T-helper 2 cell treated with Interferon-gamma antibody and Interleukin-4, amounts not matched to agents 5 μg/mL and 100 μg/mL, for 36 hours (primary cell): ENCODE data around the gene CEP41.

Experiments
- DNase-seq: peaks from one replicate; pipeline ENCODE4 v3.0.0; 2021; ENCODE audit warnings: low spot score
- H3K27ac Mint-ChIP-seq: one replicate; pipeline ENCODE4 v1.8.0; 2021; ENCODE audit warnings: mild to moderate bottlenecking, mixed read lengths
- H3K27me3 Mint-ChIP-seq: one replicate; pipeline ENCODE4 v1.8.0; 2021; ENCODE audit warnings: low read depth, mixed read lengths
- H3K36me3 Mint-ChIP-seq: one replicate; pipeline ENCODE4 v1.8.0; 2021; ENCODE audit warnings: low read depth, mixed read lengths
- H3K4me1 Mint-ChIP-seq: one replicate; pipeline ENCODE4 v1.8.0; 2021; ENCODE audit warnings: low read depth, mixed read lengths
- H3K4me3 Mint-ChIP-seq: one replicate; pipeline ENCODE4 v1.8.0; 2022; ENCODE audit warnings: mild to moderate bottlenecking, moderate library complexity, mixed read lengths
- H3K9me3 Mint-ChIP-seq: one replicate; pipeline ENCODE4 v1.8.0; 2021; ENCODE audit warnings: mixed read lengths

CEP41 gene

DNA sequence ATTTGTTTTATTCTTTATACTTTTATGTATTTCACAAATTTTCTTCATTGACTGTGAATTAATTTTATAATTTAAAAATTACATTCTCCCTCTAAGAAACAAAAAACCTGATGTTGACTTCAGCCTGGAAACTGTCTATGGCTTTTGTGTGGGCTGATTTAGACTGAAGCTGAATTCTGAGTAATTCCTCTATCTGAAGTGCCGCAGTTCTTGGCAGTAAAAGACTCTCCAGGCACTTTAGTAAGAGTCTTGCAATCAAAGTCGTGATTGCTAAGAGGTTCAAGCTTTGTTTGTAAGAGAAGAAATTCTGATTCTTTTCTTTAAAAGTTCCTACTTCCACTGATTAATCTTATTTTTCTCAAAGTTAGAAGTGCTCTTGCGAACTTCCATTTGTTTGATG is 3.4 kb upstream of the CEP41 start:
- Mint-ChIP-seq H3K4me3 (no peak overlapping the region), H3K9me3 (peaks cover 9% of the 10 kb centered on the region), H3K27ac (no peak overlapping the region), H3K4me1 (peaks cover 34% of the 10 kb centered on the region), H3K27me3 (no peaks in the 10 kb centered on the region), H3K36me3 (peaks cover 14% of the 10 kb centered on the region)
- no peak for DNase-seq

DNA sequence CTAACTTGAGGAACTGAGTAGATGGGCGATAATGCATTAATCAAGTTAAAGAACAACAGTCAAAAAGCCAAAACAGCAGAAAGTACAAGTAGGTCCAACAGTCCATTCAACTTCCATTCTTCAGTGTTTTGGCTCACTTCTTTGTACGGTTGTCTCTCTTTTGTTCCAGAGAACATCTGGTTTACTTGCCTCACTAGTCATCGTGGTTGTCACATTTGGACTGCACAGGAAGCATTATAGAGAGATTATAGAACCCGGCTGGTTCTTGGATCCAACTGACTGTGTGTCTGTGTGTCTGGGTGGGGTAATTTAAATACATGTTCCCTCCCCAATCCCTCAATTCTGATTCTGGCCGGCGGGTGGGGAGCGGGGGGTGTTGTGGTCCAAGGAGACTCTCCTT is 1.8 kb upstream of the CEP41 start:
- H3K9me3 Mint-ChIP-seq, result peaks cover 3% of the 10 kb centered on the region
- H3K4me1 Mint-ChIP-seq, result peaks cover 41% of the 10 kb centered on the region
- no peak overlapping the region for H3K4me3 Mint-ChIP-seq
- no peak for DNase-seq
- H3K27ac Mint-ChIP-seq, result no peak overlapping the region
- no peaks in the 10 kb centered on the region for H3K27me3 Mint-ChIP-seq
- H3K36me3 Mint-ChIP-seq, result peaks cover 13% of the 10 kb centered on the region

DNA sequence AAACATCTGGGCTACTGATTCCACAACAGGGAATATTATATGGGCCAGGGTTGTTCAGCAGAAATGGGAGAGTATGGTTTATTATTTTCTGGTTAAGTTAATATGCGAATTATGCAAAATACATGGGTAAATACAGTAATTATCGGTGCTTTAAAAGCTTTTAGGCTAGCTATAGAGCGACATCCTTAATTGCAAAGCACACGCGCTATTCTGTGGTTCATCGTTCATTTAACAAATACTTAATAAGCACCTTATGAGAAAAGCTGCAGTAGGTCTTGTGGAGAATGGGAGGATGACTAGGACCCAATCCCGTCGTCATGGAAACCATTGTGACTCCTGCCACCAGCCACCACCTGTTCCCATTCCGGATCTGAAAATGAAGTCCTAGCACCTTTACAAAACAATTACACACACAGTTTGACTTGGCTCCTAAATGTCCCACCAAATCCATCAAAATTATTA is 623 bp upstream of the CEP41 start:
- no peak for DNase-seq
- peak overlapping the region; percentile 100 for H3K4me3 Mint-ChIP-seq
- H3K27ac Mint-ChIP-seq, result peak overlapping the region; percentile 99
- H3K36me3 Mint-ChIP-seq, result peaks cover 17% of the 10 kb centered on the region
- H3K27me3 Mint-ChIP-seq, result no peaks in the 10 kb centered on the region
- H3K9me3 Mint-ChIP-seq, result peaks cover 3% of the 10 kb centered on the region
- H3K4me1 Mint-ChIP-seq, result peaks cover 46% of the 10 kb centered on the region

DNA sequence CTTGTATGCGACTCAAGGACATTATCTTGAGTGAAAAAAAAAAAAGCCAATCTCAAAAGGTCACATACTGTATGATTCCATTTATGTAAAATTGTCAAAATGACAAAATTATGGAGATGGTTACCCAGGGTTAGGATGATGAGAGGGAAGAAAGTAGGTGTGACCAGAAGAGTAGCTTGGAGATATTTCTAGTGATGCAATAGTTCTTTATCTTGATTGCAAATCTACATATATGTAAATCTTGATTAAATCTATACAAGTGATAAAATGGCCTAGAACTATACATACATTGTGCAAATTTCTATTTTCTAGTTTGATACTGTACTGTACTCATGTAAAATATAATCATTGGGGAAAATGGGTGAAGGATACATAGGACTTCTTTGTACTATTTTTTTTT is 4.6 kb downstream of the CEP41 start:
- no peak for DNase-seq
- H3K27me3 Mint-ChIP-seq, result no peaks in the 10 kb centered on the region
- peaks cover 38% of the 10 kb centered on the region for H3K4me1 Mint-ChIP-seq
- H3K9me3 Mint-ChIP-seq, result peaks cover 3% of the 10 kb centered on the region
- H3K4me3 Mint-ChIP-seq, result no peak overlapping the region
- peaks cover 19% of the 10 kb centered on the region for H3K36me3 Mint-ChIP-seq
- no peak overlapping the region for H3K27ac Mint-ChIP-seq

DNA sequence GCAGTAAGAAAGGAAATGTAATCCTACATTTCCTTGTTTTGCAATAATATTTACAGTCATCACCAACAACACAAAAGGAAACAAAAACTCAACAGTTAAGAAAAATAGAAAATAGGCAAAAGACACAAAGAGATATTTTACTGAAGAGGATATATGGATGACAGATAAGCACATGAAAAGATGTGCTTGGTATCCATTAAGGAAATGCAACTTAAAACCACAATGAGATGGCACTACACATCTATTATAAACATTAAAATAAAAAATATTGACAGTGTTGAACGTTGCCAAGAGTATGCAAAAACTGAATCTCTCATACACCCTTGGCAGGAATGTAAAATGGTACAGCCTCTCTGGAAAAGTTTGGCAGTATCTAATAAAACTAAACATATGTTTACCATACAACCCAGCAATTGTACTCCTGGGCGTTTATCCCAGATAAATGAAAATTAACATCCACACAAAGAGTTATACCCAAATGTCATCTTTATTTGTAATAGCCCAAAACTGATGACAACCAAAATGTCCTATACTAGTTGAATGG is 5.4 kb downstream of the CEP41 start:
- Mint-ChIP-seq H3K4me3 (no peak overlapping the region), H3K36me3 (peaks cover 15% of the 10 kb centered on the region), H3K9me3 (peaks cover 2% of the 10 kb centered on the region), H3K4me1 (peaks cover 32% of the 10 kb centered on the region), H3K27me3 (no peaks in the 10 kb centered on the region), H3K27ac (peak overlapping the region; percentile 37)
- no peak for DNase-seq

DNA sequence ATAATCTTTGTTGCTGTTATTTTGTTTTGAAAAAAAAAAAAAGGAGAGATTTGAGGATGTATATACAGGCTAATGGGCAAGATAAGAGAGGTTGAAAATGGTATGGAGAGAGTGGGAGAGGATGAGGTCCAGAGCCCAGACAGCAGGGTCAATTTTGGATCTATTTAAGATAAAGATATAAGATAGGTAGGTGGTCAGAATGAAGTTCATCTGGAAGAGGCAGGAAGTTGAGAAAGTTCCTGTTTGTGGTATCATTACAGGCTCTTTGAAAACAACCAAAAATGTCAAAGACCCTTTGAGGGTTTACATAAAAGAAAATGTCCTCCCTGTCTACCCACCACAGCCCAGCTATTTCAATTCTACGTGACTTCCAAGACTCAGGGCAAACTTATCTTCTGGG is 7.5 kb downstream of the CEP41 start:
- Mint-ChIP-seq H3K9me3 (no peaks in the 10 kb centered on the region), H3K27me3 (no peaks in the 10 kb centered on the region), H3K27ac (no peak overlapping the region)

DNA sequence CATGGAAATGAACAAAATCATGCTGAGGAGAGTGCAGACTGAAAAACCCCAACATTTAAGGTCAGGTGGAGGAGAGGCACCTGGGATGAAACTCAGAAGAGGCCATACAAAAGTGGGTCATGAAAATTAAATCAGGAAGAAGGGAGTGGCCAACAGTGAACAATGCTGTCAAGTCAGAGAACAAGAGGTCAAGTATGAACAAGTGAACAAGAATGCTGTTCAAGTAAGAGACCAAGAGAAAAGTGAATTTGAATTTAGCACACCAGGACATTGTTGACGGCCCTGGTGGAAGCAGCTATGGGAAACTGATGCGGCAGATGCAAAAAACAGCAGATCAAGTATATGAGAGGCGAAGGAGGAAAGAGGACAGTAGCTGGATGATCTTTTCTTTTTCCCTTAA is 7.9 kb downstream of the CEP41 start:
- H3K36me3 Mint-ChIP-seq, result peaks cover 10% of the 10 kb centered on the region
- H3K27ac Mint-ChIP-seq, result no peak overlapping the region
- peaks cover 18% of the 10 kb centered on the region for H3K4me1 Mint-ChIP-seq
- H3K4me3 Mint-ChIP-seq, result no peak overlapping the region
- no peaks in the 10 kb centered on the region for H3K9me3 Mint-ChIP-seq
- no peaks in the 10 kb centered on the region for H3K27me3 Mint-ChIP-seq
- no peak for DNase-seq

More for the DNA sequence above, 7.5 kb downstream of the CEP41 start:
- peaks cover 21% of the 10 kb centered on the region for H3K4me1 Mint-ChIP-seq
- DNase-seq, result no peak
- peaks cover 10% of the 10 kb centered on the region for H3K36me3 Mint-ChIP-seq
- no peak overlapping the region for H3K4me3 Mint-ChIP-seq

DNA sequence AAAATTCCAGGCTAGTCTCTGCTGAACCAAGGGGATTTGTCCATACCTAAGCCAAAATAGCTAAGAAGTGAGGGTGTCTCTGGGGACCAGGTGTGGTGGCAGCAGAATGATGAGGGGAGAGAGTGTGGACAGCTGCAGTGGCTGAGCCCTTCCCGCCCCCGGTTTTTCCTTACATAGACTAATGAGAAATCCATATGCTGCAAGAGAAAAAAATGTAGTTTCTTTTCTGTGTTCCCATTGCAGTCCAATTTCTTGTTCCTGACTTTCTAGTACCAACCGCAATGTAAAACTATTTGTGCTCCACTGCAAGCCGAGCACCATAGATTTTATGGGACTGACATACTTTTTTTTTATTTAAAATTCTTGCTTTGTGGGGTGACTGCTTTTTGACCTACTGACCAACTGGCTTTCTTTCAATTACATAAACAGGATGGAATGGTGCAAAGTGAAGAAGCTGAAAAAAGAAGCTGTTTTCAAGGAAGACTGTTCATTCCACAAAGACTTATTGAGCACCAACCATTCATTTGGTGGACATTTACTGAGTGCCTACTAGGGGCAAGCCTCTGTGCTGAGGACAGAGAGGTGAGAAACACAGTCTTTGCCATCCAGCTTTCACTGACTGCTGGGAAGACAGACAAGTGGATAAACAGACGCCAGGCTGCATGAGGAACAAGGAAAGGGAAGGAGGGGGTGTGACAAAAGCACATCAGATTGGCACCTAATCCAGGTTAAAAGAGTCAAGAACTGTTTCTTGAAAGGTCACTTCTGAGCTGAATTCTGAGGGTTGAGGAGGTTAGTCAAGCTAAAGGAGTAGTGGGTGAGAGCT is 9.8 kb downstream of the CEP41 start:
- H3K36me3 Mint-ChIP-seq, result peaks cover 10% of the 10 kb centered on the region

DNA sequence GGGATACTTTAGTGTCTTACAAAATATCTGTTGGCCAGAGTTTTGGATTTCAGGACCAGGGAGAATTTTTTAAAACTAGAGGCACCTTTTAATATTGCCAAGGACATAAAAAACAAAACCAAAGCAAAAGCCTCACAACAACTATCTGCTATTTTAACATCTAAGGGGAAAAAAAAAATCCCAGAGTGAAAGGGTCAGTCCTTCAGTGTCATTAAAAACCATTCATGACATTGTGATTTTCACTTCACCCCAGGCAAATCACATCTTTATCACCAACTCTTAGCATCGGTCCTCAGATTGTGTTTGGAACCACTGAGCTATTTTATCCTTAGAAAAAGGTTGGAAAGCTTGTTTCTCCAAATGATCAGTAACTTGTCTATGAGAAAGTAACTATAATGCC is 10.7 kb downstream of the CEP41 start:
- no peaks in the 10 kb centered on the region for H3K9me3 Mint-ChIP-seq

More for the DNA sequence above, 9.8 kb downstream of the CEP41 start:
- H3K27ac Mint-ChIP-seq, result no peak overlapping the region
- no peaks in the 10 kb centered on the region for H3K27me3 Mint-ChIP-seq
- no peaks in the 10 kb centered on the region for H3K9me3 Mint-ChIP-seq
- H3K4me3 Mint-ChIP-seq, result no peak overlapping the region
- DNase-seq, result no peak
- peaks cover 17% of the 10 kb centered on the region for H3K4me1 Mint-ChIP-seq

DNA sequence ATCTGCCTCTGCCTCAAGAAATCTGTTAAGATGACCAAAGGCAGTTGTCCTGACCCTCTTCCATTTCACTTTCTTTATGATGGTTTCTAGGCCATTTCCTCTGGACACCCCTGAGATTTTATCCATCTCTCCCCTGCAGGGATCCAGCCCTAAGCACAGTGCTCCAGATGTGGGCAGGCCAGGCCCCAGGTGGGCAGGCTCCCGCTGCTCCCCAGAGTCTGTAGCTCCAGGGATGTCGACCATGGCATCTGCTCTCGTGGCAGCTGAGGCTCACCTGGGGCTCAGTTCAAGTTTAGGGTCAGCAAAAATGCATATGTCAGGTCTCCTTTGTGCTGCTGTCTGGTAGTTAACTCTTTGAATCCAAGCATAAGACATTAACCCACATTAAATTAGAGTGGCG is 11.8 kb downstream of the CEP41 start:
- Mint-ChIP-seq H3K9me3 (no peaks in the 10 kb centered on the region), H3K27ac (no peak overlapping the region), H3K4me3 (no peak overlapping the region), H3K36me3 (peaks cover 21% of the 10 kb centered on the region), H3K27me3 (no peaks in the 10 kb centered on the region), H3K4me1 (peaks cover 10% of the 10 kb centered on the region)
- DNase-seq, result no peak

More for the DNA sequence above, 10.7 kb downstream of the CEP41 start:
- DNase-seq, result no peak
- Mint-ChIP-seq H3K4me1 (peaks cover 14% of the 10 kb centered on the region), H3K36me3 (peaks cover 13% of the 10 kb centered on the region), H3K4me3 (no peak overlapping the region), H3K27ac (no peak overlapping the region), H3K27me3 (no peaks in the 10 kb centered on the region)

DNA sequence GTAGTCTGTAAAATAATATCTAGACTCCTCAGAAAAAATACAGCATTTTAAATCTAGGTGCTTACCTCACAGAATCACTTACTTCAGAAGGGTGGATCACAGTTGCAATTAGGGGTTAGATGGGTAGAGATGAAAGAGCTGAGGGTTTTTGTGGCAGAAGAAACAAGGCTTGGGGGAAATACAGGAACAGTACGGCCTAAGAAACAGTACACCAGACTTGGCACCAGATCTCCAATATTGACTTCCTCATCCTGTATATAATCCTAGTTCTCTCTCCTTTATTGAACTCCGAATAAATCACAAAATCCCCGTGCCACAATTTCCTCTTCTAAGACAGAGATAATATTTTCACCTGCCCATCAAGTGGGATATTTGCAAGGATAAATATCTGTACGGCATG is 14.3 kb downstream of the CEP41 start:
- no peak for DNase-seq
- Mint-ChIP-seq H3K4me3 (no peak overlapping the region), H3K9me3 (no peaks in the 10 kb centered on the region), H3K4me1 (peaks cover 24% of the 10 kb centered on the region), H3K27ac (peak overlapping the region; percentile 6), H3K36me3 (peaks cover 23% of the 10 kb centered on the region), H3K27me3 (no peaks in the 10 kb centered on the region)

DNA sequence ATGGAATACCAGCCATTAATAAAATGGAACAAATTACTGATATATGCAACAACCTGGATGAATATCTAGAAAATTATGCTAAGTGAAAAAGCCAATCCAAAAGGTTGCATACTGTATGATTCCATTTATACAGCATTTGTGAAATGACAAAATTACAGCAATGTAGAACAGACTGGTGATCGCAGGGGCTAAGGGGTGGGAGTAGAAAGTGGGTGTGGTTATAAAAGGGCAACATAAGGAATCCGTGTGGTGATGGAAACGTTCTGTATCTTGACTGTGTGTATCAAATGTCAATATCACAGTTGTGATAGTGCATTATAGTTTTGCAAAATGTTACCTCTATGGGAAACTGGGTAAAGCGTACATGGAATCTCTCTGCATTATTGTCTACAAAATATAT is 15.0 kb downstream of the CEP41 start:
- H3K27ac Mint-ChIP-seq, result no peak overlapping the region
- H3K9me3 Mint-ChIP-seq, result no peaks in the 10 kb centered on the region
- H3K27me3 Mint-ChIP-seq, result no peaks in the 10 kb centered on the region
- H3K36me3 Mint-ChIP-seq, result peaks cover 23% of the 10 kb centered on the region
- peaks cover 29% of the 10 kb centered on the region for H3K4me1 Mint-ChIP-seq
- H3K4me3 Mint-ChIP-seq, result no peak overlapping the region
- no peak for DNase-seq

DNA sequence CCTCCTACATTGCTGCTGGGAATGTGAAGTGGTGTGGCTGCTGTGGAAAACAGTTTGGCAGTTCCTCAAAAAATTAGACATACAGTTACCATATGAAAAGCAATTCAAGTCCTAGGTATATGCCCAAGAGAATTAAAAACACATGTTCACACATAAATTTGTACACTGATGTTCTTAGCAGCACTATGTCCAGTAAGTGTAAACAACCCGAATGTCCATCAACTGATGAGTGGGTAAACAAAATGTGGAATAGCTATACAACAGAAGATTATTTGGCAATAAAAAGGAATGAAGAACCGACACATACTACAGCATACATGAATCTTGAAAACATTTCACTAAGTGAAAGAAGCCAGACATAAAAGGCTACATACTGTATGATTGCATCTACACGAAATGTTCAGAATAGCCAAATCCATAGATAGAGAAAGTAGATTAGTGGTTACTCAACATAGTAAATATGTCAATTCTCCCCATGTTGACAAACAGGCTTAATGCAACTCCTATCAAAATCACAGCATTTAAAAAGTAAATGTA is 17.2 kb downstream of the CEP41 start:
- no peak for DNase-seq
- Mint-ChIP-seq H3K4me1 (peaks cover 41% of the 10 kb centered on the region), H3K4me3 (no peak overlapping the region), H3K36me3 (peaks cover 22% of the 10 kb centered on the region), H3K27ac (no peak overlapping the region), H3K27me3 (no peaks in the 10 kb centered on the region), H3K9me3 (no peaks in the 10 kb centered on the region)

DNA sequence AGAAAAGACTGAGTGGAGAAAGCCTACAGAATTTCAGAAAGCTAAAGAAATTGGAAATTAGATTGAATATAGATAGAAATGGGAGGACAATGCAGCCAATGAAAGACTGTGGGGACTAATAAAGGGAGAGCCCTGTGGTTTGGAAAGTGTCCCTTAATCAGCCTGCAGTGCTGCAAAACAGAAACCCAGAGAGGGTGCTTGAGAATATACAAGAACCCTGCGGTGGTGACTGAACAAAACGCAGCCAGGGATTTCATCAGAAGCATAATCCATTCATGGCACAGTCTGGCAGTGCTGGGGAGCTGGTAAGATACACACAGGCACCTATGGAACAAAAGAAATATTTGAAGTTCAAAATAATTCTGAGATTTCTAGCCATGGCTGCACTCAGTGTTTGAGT is 19.1 kb downstream of the CEP41 start:
- H3K27me3 Mint-ChIP-seq, result no peaks in the 10 kb centered on the region
- peak; percentile 21 for DNase-seq
- peaks cover 18% of the 10 kb centered on the region for H3K36me3 Mint-ChIP-seq
- H3K27ac Mint-ChIP-seq, result peak overlapping the region; percentile 45
- no peaks in the 10 kb centered on the region for H3K9me3 Mint-ChIP-seq
- H3K4me3 Mint-ChIP-seq, result peak overlapping the region; percentile 62
- peaks cover 53% of the 10 kb centered on the region for H3K4me1 Mint-ChIP-seq
